Measurements from ENCODE around the gene ZDHHC1.
A peak's percentile ranks its signal among the peaks of the same experiment; 100 is the strongest.

ZDHHC1 gene

DNA sequence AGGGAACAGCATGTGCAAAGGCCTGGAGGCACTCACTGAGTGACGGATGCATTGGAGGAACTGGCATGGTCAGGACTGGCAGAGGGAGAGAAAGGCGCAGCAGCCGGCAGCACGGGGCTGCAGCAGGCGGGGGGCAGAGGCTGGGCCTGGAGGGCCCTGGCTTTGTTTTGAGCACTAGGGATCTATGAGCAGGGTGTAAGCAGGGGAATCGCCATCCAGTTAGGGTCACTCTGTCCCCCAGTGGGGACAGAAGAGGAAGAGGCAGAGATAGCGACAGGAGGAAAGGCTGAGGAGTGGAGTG lies 28.8 kb upstream of the ZDHHC1 start:
- Histone ChIP-seq H3K36me3 (replicated peaks; ENCODE audit: low read depth, low read length) (peaks cover 3% of the 10 kb centered on the region), H3K27ac (ENCODE audit: low read length) (no peak overlapping the region), H2AFZ (ENCODE audit: low read depth, low read length) (no peak overlapping the region), H4K20me1 (ENCODE audit: insufficient read depth, low read length) (0 out of 2 replicates have a peak, but pooled peaks cover 3% of the 10 kb centered on the region), H3K4me2 (ENCODE audit: low read length) (no peak overlapping the region), H3K4me1 (ENCODE audit: low read length) (no peaks in the 10 kb centered on the region), H3K27me3 (ENCODE audit: low read depth, low read length) (no peaks in the 10 kb centered on the region), H3K79me2 (ENCODE audit: low read length) (no peaks in the 10 kb centered on the region), H3K9ac (ENCODE audit: low read length) (no peak overlapping the region), H3K4me3 (ENCODE audit: low read length) (no peak overlapping the region), H3K9me3 (ENCODE audit: insufficient read depth, low read length) (no peaks in the 10 kb centered on the region)
- no peak for TF ChIP-seq EZH2phosphoT487 (IDR thresholded peaks at IDR 0.05; ENCODE audit: low read depth)
- TF ChIP-seq, protein P1, sequence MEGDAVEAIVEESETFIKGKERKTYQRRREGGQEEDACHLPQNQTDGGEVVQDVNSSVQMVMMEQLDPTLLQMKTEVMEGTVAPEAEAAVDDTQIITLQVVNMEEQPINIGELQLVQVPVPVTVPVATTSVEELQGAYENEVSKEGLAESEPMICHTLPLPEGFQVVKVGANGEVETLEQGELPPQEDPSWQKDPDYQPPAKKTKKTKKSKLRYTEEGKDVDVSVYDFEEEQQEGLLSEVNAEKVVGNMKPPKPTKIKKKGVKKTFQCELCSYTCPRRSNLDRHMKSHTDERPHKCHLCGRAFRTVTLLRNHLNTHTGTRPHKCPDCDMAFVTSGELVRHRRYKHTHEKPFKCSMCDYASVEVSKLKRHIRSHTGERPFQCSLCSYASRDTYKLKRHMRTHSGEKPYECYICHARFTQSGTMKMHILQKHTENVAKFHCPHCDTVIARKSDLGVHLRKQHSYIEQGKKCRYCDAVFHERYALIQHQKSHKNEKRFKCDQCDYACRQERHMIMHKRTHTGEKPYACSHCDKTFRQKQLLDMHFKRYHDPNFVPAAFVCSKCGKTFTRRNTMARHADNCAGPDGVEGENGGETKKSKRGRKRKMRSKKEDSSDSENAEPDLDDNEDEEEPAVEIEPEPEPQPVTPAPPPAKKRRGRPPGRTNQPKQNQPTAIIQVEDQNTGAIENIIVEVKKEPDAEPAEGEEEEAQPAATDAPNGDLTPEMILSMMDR (IDR thresholded peaks at IDR 0.05; ENCODE audit: low read depth, low read length) = no peak

DNA sequence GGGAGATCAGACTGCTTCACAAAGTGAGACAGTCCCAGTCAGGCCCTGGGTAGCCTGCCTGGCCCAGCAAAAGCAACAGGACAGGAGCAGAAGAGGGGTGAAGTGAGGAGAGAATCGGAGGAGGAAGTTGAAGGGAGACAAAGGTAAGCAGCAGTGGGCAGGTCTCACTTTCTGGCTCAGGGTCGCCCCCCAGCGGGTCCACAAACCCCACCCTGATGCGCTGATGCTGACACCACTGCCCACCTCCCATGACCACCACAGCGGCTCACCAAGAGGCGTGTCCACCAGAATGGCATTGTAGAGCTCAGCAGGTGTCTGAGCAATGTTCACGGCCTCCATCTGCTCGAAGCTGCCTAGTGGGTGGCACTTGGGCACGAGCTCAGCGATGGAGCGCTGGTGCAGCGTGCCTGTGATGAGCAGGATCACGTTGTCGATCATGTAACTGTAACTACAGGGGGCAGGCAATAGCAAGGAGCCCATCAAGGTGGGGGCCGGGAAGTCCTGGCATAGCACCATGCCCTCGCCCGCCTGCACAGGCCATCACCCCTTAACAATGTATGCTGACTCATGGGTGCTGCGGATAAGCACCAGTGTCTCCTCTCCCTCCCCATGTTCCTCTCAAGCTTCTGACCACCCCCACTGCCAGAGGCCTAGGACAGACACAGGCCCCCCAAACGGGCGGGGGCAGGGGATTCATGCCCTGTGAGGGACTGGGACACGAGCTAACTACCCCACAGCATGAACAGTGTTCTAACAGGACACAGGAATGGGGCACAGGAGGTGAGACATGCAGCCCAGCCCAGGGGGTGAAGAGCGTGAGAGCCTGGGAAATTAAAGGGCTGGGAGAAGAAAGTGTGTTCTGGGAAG lies 28.2 kb upstream of the ZDHHC1 start:
- Histone ChIP-seq H3K9ac (ENCODE audit: low read length) (no peak overlapping the region), H2AFZ (ENCODE audit: low read depth, low read length) (no peak overlapping the region), H3K9me3 (ENCODE audit: insufficient read depth, low read length) (no peaks in the 10 kb centered on the region), H3K79me2 (ENCODE audit: low read length) (no peaks in the 10 kb centered on the region), H3K36me3 (replicated peaks; ENCODE audit: low read depth, low read length) (peaks cover 3% of the 10 kb centered on the region), H3K27me3 (ENCODE audit: low read depth, low read length) (no peaks in the 10 kb centered on the region), H3K4me3 (ENCODE audit: low read length) (no peak overlapping the region), H3K4me1 (ENCODE audit: low read length) (no peaks in the 10 kb centered on the region), H3K27ac (ENCODE audit: low read length) (no peak overlapping the region), H3K4me2 (ENCODE audit: low read length) (no peak overlapping the region), H4K20me1 (ENCODE audit: insufficient read depth, low read length) (0 out of 2 replicates have a peak, but pooled peaks cover under 1% of the 10 kb centered on the region)
- TF ChIP-seq, protein P1 (IDR thresholded peaks at IDR 0.05; ENCODE audit: low read depth, low read length) = 0 out of 2 replicates have a peak, but pooled peaks have one; percentile 17
- no peak for TF ChIP-seq EZH2phosphoT487 (IDR thresholded peaks at IDR 0.05; ENCODE audit: low read depth)

DNA sequence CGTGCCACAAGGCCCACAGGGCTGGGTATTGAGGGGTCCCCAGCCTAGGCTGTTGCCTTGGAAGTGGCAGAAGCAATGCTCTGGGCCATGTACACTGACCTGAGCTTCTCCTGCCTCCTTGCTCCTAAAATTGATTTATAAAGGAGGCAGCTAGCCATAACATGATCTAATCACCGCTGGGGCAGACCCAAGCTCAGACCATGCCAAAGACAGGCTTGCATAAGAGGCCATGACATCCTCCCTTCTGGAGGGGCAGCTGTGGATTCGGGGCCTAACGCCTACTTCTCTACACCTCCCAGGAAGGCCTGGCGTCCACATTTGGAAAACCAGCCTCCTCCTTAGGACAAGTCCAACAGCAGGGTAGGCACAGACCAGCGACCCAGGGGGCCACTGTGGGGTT lies 27.0 kb upstream of the ZDHHC1 start:
- no peak overlapping the region for H3K27ac ChIP-seq (ENCODE audit: low read length)
- no peaks in the 10 kb centered on the region for H3K9me3 ChIP-seq (ENCODE audit: insufficient read depth, low read length)
- TF ChIP-seq, protein P1 (IDR thresholded peaks at IDR 0.05; ENCODE audit: low read depth, low read length) = no peak
- no peak for TF ChIP-seq EZH2phosphoT487 (IDR thresholded peaks at IDR 0.05; ENCODE audit: low read depth)
- no peak overlapping the region for H3K4me3 ChIP-seq (ENCODE audit: low read length)
- H3K4me2 ChIP-seq (ENCODE audit: low read length) = no peak overlapping the region
- peaks cover 6% of the 10 kb centered on the region for H3K36me3 ChIP-seq (replicated peaks; ENCODE audit: low read depth, low read length)
- H3K27me3 ChIP-seq (ENCODE audit: low read depth, low read length) = no peaks in the 10 kb centered on the region
- H3K4me1 ChIP-seq (ENCODE audit: low read length) = peaks cover 2% of the 10 kb centered on the region
- H4K20me1 ChIP-seq (ENCODE audit: insufficient read depth, low read length) = no peaks in the 10 kb centered on the region
- no peak overlapping the region for H3K9ac ChIP-seq (ENCODE audit: low read length)
- no peaks in the 10 kb centered on the region for H3K79me2 ChIP-seq (ENCODE audit: low read length)
- no peak overlapping the region for H2AFZ ChIP-seq (ENCODE audit: low read depth, low read length)

DNA sequence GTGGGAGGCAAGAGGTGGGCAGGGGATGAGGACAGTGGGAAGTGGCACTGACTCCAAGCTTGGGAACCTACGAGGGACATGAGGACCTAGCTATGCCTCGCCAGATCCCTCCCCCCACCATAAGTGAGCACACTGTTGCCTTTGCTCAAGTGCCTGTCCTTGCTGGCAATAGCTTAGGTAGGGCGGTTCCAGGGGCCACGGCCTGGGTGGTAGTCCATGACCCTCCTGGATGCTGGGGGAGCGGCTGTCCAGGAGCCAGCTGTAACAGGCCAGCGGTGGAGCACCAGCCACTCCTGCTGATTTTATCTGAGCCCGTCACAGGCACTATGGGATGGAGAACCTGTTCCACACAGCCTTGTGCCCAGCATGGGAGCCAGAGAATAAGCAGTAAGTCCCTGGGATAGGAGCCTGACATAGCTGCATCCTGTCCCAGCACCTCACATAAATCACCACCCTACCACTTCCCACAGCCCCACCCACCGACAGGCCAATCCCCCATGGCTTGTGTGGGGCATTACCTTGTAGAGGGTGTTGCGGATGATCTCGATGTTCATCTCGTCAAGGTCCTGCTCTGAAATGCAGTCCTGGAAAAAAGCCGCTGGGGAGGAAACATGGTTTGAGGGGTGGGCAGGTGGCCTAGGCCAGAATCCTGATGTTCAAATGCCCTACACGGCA lies 26.4 kb upstream of the ZDHHC1 start:
- Histone ChIP-seq H3K4me2 (ENCODE audit: low read length) (no peak overlapping the region), H3K4me3 (ENCODE audit: low read length) (no peak overlapping the region), H3K9ac (ENCODE audit: low read length) (no peak overlapping the region), H3K79me2 (ENCODE audit: low read length) (no peaks in the 10 kb centered on the region), H3K4me1 (ENCODE audit: low read length) (peaks cover 8% of the 10 kb centered on the region), H4K20me1 (ENCODE audit: insufficient read depth, low read length) (no peaks in the 10 kb centered on the region), H3K9me3 (ENCODE audit: insufficient read depth, low read length) (no peaks in the 10 kb centered on the region), H2AFZ (ENCODE audit: low read depth, low read length) (no peak overlapping the region), H3K27me3 (ENCODE audit: low read depth, low read length) (no peaks in the 10 kb centered on the region), H3K36me3 (replicated peaks; ENCODE audit: low read depth, low read length) (peaks cover 12% of the 10 kb centered on the region), H3K27ac (ENCODE audit: low read length) (no peak overlapping the region)
- no peak for TF ChIP-seq EZH2phosphoT487 (IDR thresholded peaks at IDR 0.05; ENCODE audit: low read depth)
- TF ChIP-seq, protein P1 (IDR thresholded peaks at IDR 0.05; ENCODE audit: low read depth, low read length) = no peak

Data from OCI-LY3 (cell line).